ENCODE measurements around the gene FOXP2. TPM values are rescaled to one million over a fixed set of nuclear protein-coding genes. Genes with fewer than 3 reads are reported as not detected.
"Not testable (repeated sequence)": the region's sequence is repeated elsewhere in the genome, so short reads cannot be mapped to it uniquely, and the experiment has no call there.

FOXP2 gene
- total RNA-seq, 2 experiments from 2014 or later, result not detected

GRCh38 chr7:114375907-114376306, 38.7 kb upstream of the FOXP2 start:
- ChIA-PET POLR2A (no interaction called here), CTCF (ENCODE audit: unreplicated experiment) (no interaction called here)
- H2AFZ ChIP-seq (ENCODE audit: low read length), result no peak overlapping the region
- TF ChIP-seq, protein P1, sequence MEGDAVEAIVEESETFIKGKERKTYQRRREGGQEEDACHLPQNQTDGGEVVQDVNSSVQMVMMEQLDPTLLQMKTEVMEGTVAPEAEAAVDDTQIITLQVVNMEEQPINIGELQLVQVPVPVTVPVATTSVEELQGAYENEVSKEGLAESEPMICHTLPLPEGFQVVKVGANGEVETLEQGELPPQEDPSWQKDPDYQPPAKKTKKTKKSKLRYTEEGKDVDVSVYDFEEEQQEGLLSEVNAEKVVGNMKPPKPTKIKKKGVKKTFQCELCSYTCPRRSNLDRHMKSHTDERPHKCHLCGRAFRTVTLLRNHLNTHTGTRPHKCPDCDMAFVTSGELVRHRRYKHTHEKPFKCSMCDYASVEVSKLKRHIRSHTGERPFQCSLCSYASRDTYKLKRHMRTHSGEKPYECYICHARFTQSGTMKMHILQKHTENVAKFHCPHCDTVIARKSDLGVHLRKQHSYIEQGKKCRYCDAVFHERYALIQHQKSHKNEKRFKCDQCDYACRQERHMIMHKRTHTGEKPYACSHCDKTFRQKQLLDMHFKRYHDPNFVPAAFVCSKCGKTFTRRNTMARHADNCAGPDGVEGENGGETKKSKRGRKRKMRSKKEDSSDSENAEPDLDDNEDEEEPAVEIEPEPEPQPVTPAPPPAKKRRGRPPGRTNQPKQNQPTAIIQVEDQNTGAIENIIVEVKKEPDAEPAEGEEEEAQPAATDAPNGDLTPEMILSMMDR (conservative IDR thresholded peaks at IDR 0.05; ENCODE audit: low read length), result no peak
- no peak for TF ChIP-seq EZH2phosphoT487 (IDR thresholded peaks at IDR 0.05; ENCODE audit: borderline replicate concordance, low read depth, low read length)
- intact Hi-C loops (cut with micrococcal nuclease; ENCODE audit: unreplicated experiment), result no loop called here
- no peaks in the 10 kb centered on the region for H3K9me2 ChIP-seq (ENCODE audit: insufficient read depth, low read length)
- no peak for DNase-seq (ENCODE audit: low spot score)
- H3K27ac ChIP-seq (ENCODE audit: low read depth, low read length, poor library complexity, severe bottlenecking), result no peak overlapping the region
- H3K4me1 ChIP-seq (ENCODE audit: insufficient read depth, low read length, poor library complexity, severe bottlenecking), result no peaks in the 10 kb centered on the region
- H3K9me3 ChIP-seq (ENCODE audit: low read length), result no peaks in the 10 kb centered on the region
- BruUV-seq (replicated peaks), result no TSS peak
- no peaks in the 10 kb centered on the region for H3K79me2 ChIP-seq (ENCODE audit: insufficient read depth, low read depth, low read length)
- no peaks in the 10 kb centered on the region for H4K20me1 ChIP-seq (ENCODE audit: insufficient read depth, low read length)
- no peak overlapping the region for H3K4me3 ChIP-seq (ENCODE audit: low read depth, low read length, poor library complexity, severe bottlenecking)
- H3K4me2 ChIP-seq (ENCODE audit: low read length), result no peak overlapping the region
- no peaks in the 10 kb centered on the region for H3K36me3 ChIP-seq (ENCODE audit: insufficient read depth, low read length)

GRCh38 chr7:114383946-114384345, 30.7 kb upstream of the FOXP2 start:
- POLR2A ChIA-PET; CTCF ChIA-PET (ENCODE audit: unreplicated experiment); H4K20me1 ChIP-seq (ENCODE audit: insufficient read depth, low read length); H3K36me3 ChIP-seq (ENCODE audit: insufficient read depth, low read length); H3K4me1 ChIP-seq (ENCODE audit: insufficient read depth, low read length, poor library complexity, severe bottlenecking); DNase-seq (ENCODE audit: low spot score); H3K4me2 ChIP-seq (ENCODE audit: low read length); H2AFZ ChIP-seq (ENCODE audit: low read length); H3K27ac ChIP-seq (ENCODE audit: low read depth, low read length, poor library complexity, severe bottlenecking); H3K79me2 ChIP-seq (ENCODE audit: insufficient read depth, low read depth, low read length); intact Hi-C loops (cut with micrococcal nuclease; ENCODE audit: unreplicated experiment); H3K9me2 ChIP-seq (ENCODE audit: insufficient read depth, low read length); BruUV-seq (replicated peaks); H3K4me3 ChIP-seq (ENCODE audit: low read depth, low read length, poor library complexity, severe bottlenecking); H3K9me3 ChIP-seq (ENCODE audit: low read length): not testable (repeated sequence)

DNA sequence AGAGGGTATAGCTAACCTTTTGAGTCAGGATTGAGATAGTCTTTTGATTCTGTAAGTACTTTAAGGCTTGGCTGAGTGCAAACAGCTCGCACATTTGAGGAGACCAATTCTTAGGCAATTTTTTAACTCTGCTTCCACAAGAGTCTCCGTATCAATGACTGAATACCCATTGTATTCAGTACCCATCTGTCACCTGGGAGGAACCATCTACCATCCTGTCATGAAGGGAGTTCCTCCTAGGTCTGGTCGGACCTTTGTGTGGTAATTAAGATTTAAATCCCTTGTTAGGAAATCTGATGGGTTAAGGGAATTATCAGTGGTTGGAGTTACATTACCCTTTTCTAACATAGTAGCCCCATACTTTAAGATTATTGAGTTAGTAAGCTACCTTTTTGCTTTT, 30.3 kb upstream of the FOXP2 start:
- BruUV-seq (replicated peaks); POLR2A ChIA-PET; H3K9me3 ChIP-seq (ENCODE audit: low read length); H3K9me2 ChIP-seq (ENCODE audit: insufficient read depth, low read length); H3K4me3 ChIP-seq (ENCODE audit: low read depth, low read length, poor library complexity, severe bottlenecking); CTCF ChIA-PET (ENCODE audit: unreplicated experiment); H3K4me2 ChIP-seq (ENCODE audit: low read length); H2AFZ ChIP-seq (ENCODE audit: low read length); DNase-seq (ENCODE audit: low spot score); H4K20me1 ChIP-seq (ENCODE audit: insufficient read depth, low read length); H3K27ac ChIP-seq (ENCODE audit: low read depth, low read length, poor library complexity, severe bottlenecking); intact Hi-C loops (cut with micrococcal nuclease; ENCODE audit: unreplicated experiment); H3K4me1 ChIP-seq (ENCODE audit: insufficient read depth, low read length, poor library complexity, severe bottlenecking); H3K36me3 ChIP-seq (ENCODE audit: insufficient read depth, low read length); H3K79me2 ChIP-seq (ENCODE audit: insufficient read depth, low read depth, low read length): not testable (repeated sequence)

- intact Hi-C loops (cut with micrococcal nuclease; ENCODE audit: unreplicated experiment), result no loop called here
- no peaks in the 10 kb centered on the region for H3K9me3 ChIP-seq (ENCODE audit: low read length)
- ChIA-PET CTCF (ENCODE audit: unreplicated experiment) (no interaction called here), POLR2A (no interaction called here)
- H3K36me3 ChIP-seq (ENCODE audit: insufficient read depth, low read length), result no peaks in the 10 kb centered on the region
- no peak overlapping the region for H3K27ac ChIP-seq (ENCODE audit: low read depth, low read length, poor library complexity, severe bottlenecking)
- H4K20me1 ChIP-seq (ENCODE audit: insufficient read depth, low read length), result no peaks in the 10 kb centered on the region
- BruUV-seq (replicated peaks), result no TSS peak
- H3K4me3 ChIP-seq (ENCODE audit: low read depth, low read length, poor library complexity, severe bottlenecking), result no peak overlapping the region
- no peak overlapping the region for H3K4me2 ChIP-seq (ENCODE audit: low read length)
- H3K9me2 ChIP-seq (ENCODE audit: insufficient read depth, low read length), result no peaks in the 10 kb centered on the region
- TF ChIP-seq, protein P1 (conservative IDR thresholded peaks at IDR 0.05; ENCODE audit: low read length), result no peak
- TF ChIP-seq EZH2phosphoT487 (IDR thresholded peaks at IDR 0.05; ENCODE audit: borderline replicate concordance, low read depth, low read length), result no peak
- H2AFZ ChIP-seq (ENCODE audit: low read length), result no peak overlapping the region
- no peak for DNase-seq (ENCODE audit: low spot score)
- no peaks in the 10 kb centered on the region for H3K79me2 ChIP-seq (ENCODE audit: insufficient read depth, low read depth, low read length)
- no peaks in the 10 kb centered on the region for H3K4me1 ChIP-seq (ENCODE audit: insufficient read depth, low read length, poor library complexity, severe bottlenecking)
These were observed 26.6 kb upstream of the FOXP2 start for GRCh38 chr7:114388021-114388420.

Measured in OCI-LY7 (cell line).